Stimulated activated CD4-positive, alpha-beta T cell treated with anti-CD3 and anti-CD28 coated beads, Interleukin-15, amount 100 ng/mL, for 1 hour (primary cell): ENCODE measurements around the gene PTP4A1.

Experiments used
- DNase-seq, 2 donors: peaks; one replicate each; pipeline ENCODE4 v3.0.0-alpha.2; 2020; ENCODE audit warnings: low read depth in 1 of 2, low spot score in 1 of 2

Gene PTP4A1

DNA sequence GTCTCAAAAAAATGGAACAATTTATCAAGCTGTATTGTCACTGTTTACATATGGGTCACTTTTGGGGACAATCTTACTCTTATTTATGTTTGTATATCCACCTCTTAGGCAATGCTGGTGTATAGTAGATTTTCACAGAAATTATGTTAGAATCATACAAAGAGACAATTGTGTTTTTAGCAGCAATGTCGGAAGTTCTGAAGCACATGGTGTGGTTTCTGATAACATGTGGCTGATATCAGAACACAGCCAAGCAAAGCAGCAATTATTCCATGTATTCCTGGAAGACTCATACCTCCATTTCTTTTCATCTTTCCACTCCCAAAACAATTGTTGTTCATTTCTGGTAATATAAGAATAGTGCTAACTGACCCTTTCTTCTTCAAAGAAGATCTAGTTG lies 17.5 kb upstream of the PTP4A1 start:
- no peak for DNase-seq

DNA sequence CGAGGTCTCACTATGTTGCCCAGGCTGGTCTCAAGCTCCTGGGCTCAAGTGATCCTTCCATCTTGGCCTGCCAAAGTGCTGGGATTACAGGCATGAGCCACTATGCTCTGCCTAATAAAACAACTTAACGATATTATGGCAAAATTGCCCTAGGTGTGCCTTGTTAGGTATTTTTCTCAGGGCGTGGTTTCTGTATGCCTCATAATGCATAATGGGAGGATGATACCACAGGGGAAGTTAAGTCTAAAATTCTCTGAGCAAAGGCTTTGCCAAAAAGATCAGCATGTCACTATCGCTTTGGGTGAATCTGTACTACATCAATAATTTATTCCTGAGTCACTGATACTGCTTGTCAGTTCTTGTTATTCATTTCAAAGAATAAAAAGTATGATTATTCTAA lies 15.9 kb upstream of the PTP4A1 start:
- DNase-seq: no peak

DNA sequence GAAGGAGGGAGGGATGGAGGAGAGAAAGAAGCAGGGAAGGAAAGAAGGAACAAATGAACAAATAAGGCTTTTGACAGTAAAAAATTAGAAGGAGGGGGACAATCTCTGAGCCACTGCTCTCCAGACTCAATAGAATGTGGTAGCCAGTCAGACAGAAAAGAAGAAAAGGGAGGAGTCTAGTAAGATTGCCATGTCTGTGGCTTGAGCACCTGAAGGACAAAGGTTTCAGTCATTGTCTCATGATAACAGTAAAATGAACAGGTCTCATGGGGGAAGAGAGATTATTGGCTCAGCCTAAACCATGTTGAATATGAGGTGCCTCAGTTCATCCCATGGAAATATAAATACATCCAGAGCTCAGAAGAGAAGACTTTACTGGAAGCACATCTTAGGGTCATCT lies 14.0 kb upstream of the PTP4A1 start:
- no peak for DNase-seq

DNA sequence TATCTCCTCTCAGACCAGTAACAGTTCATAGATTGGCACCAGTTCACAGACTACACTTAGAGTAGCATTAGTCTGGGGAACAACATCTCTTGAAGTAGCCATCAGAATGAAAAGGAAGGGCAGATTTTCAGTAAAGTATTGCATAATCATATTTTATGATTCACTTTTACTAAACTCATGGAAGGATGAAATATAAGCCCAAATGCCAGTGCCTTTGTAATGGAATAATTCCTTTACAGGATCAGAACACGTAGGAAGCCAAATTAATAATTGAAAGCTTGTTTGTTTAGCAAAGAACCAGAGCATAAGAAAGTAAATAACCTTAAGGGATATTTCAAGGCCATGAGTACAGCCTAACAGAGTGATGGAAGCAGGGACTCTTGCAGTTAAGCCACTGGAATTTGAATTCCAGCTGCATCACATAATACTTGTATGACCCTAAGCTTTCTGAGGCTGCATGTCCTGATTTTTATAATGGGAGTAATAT lies 11.4 kb upstream of the PTP4A1 start:
- no peak for DNase-seq

GRCh38 chr6:63561288-63561687 lies 11.0 kb upstream of the PTP4A1 start:
- DNase-seq: no peak

DNA sequence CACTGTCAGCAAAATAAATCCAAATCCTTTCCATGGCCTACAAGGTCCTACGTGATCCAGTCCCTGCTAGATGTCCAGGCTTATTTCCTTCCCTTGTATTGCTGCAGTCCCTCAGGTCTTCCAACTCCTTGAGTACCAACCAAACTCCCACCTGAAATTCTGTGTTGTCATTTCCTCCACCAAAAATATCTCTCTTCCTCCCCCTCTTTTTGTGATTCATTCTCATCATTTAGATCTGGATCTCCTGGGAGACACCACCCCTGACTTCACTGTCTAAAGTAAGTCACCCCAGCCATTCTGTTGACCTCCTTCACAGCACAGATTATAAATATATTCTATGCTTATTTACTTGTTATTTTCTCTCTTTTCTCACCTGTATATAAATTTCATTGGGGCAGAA lies 9.0 kb upstream of the PTP4A1 start:
- no peak for DNase-seq

GRCh38 chr6:63565058-63565726 lies 7.1 kb upstream of the PTP4A1 start:
- DNase-seq: no peak

- no peak for DNase-seq
These were observed 6.3 kb upstream of the PTP4A1 start for GRCh38 chr6:63565727-63566596.

GRCh38 chr6:63567966-63568365 lies 4.3 kb upstream of the PTP4A1 start:
- no peak for DNase-seq

DNA sequence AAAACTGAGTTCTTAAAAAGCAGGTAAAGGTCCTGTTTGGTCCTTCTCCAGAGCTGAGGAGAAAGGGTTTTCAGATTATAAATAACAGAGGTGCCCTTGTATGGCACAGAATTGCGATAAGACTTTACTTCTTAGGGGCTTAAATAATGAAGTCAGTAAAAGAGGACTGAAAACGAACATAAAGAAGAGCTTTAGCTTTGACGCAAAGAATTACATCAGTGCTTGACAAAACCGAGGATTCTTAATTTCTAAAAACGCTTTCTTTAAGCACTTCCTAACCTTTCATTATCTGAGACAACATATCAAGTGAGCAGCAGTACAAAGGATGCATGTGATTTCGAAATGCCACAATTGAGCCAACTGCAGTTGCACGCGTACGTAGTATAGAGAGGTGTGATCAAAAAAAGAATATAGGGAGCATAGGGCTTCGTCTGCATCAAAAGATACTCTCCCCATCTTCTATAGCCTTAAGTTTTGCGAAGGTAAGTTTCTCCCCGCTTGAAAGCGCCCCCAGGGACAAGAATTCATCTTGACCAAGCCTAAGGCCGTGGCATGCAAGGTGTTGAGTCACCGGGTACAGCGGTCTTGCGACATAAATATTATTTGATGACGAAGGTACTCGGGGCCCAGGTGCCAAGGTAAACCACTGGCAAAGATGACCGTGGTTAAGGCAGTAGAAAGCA lies 778 bp upstream of the PTP4A1 start:
- DNase-seq: peak in 1 of 2 donors; percentile 22

GRCh38 chr6:63572747-63573075 lies 431 bp downstream of the PTP4A1 start:
- no peak for DNase-seq

DNA sequence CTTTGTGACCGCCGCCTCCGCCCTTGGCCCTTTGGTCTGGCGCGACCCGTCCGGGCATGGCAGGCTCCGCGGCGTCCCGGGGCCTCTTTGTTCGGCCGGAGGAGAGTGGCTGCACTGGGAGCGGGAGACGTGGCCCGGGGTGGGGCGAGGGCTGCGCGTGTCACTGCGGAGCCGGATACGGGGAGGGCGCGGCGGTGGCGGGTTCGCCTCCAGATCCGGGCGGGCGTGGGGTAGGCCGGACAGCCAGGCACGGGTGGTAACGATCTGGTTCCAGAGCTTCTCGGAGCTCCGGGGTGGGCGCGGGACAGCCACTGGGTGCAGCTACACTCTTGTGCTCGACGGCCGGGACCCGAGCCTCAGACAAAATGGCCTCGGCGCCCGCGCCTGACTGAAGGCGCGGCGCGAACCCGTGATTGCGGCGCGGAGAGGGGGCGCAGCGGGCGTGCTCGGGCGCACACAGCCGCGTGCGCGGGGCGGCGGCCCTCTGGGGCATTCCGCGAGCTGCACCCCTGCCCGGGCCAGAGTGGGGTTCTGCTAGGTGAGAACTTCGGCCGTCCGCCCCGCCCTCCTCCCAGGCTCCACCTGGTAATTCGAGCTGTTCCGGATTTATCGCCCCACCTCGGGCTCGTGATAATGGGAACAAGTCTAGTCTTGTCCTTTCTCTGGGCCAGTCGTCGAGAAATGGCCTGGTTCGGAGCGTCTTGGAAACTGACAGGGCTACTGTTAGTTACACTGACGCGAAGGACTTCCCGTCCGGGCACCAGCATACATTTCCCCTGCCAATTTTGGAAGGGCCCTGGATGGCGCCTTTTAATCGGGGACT lies 1.0 kb downstream of the PTP4A1 start:
- peak; percentile 46 to 50 for DNase-seq

- no peak for DNase-seq
These were observed 1.7 kb downstream of the PTP4A1 start for GRCh38 chr6:63573899-63574553.

GRCh38 chr6:63574554-63574900 lies 2.2 kb downstream of the PTP4A1 start:
- no peak for DNase-seq

- DNase-seq: no peak
These were observed 4.0 kb downstream of the PTP4A1 start for GRCh38 chr6:63576147-63576772.

- DNase-seq: no peak
These were observed 4.9 kb downstream of the PTP4A1 start for GRCh38 chr6:63576985-63577712.

DNA sequence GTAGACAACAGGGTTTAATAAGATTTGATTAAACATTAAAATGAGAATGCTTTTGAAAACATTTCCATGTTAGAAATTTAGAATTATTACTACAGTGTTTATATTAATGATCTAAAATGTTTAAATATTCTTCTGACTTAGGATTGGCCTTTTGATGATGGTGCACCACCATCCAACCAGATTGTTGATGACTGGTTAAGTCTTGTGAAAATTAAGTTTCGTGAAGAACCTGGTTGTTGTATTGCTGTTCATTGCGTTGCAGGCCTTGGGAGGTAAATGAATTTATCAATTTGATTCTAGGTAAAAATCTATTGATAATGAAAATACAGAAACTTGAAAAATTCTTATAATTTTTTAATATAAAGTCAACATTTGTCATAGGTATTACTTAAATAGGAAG lies 6.5 kb downstream of the PTP4A1 start:
- DNase-seq: no peak

GRCh38 chr6:63579937-63580703 lies 7.8 kb downstream of the PTP4A1 start:
- DNase-seq: no peak

- DNase-seq: no peak
These were observed 8.4 kb downstream of the PTP4A1 start for GRCh38 chr6:63580704-63580961.
